GM12864 (cell line): ENCODE measurements around the gene CACNA2D1.
"Not testable (repeated sequence)": the region's sequence is repeated elsewhere in the genome, so short reads cannot be mapped to it uniquely, and the experiment has no call there.

ENCODE experiments used
- DNase-seq: peaks from one replicate; pipeline ENCODE4 v3.0.0-alpha.2; 2011; ENCODE audit warnings: low read depth
- H3K4me3 ChIP-seq: 2 replicates; pipeline ENCODE4 v1.5.1; 2011; ENCODE audit warnings: mild to moderate bottlenecking, low read depth, low read length, control low read depth
- CTCF ChIP-seq: IDR thresholded peaks from 2 replicates; pipeline ENCODE4 v1.5.1; 2011; ENCODE audit warnings: low read depth, mild to moderate bottlenecking, moderate library complexity, low read length, control low read depth, inconsistent platforms; ENCODE audit errors: missing control alignments

CACNA2D1 gene

GRCh38 chr7:82146491-82146890 lies 297.1 kb downstream of the CACNA2D1 start:
- no peak for TF ChIP-seq CTCF
- DNase-seq: no peak
- H3K4me3 ChIP-seq: no peak overlapping the region

GRCh38 chr7:82142263-82142864 lies 301.2 kb downstream of the CACNA2D1 start:
- no peak overlapping the region for H3K4me3 ChIP-seq
- no peak for DNase-seq
- no peak for TF ChIP-seq CTCF

- no peak overlapping the region for H3K4me3 ChIP-seq
- TF ChIP-seq CTCF: no peak
- no peak for DNase-seq
These were observed 302.1 kb downstream of the CACNA2D1 start for GRCh38 chr7:82141427-82141826.

- DNase-seq, H3K4me3 ChIP-seq: not testable (repeated sequence)
These were observed 303.0 kb downstream of the CACNA2D1 start for GRCh38 chr7:82140608-82141007.

GRCh38 chr7:82131215-82131614 lies 312.4 kb downstream of the CACNA2D1 start:
- H3K4me3 ChIP-seq: no peak overlapping the region
- no peak for TF ChIP-seq CTCF
- no peak for DNase-seq

GRCh38 chr7:82129091-82129490 lies 314.5 kb downstream of the CACNA2D1 start:
- H3K4me3 ChIP-seq: no peak overlapping the region
- no peak for TF ChIP-seq CTCF

GRCh38 chr7:82128546-82128945 lies 315.0 kb downstream of the CACNA2D1 start:
- H3K4me3 ChIP-seq: no peak overlapping the region
- TF ChIP-seq CTCF: no peak
- no peak for DNase-seq

More at GRCh38 chr7:82129091-82129490, 314.5 kb downstream of the CACNA2D1 start:
- no peak for DNase-seq

- no peak for DNase-seq
- no peak for TF ChIP-seq CTCF
These were observed 317.0 kb downstream of the CACNA2D1 start for GRCh38 chr7:82126576-82126975.

More at GRCh38 chr7:82126576-82126975, 317.0 kb downstream of the CACNA2D1 start:
- H3K4me3 ChIP-seq: no peak overlapping the region
